Choroid plexus epithelial cell (primary cell): ENCODE data around the gene GPLD1.
A peak's percentile ranks its signal among the peaks of the same experiment; 100 is the strongest.

Experiments
- DNase-seq: peaks from one replicate; pipeline ENCODE4 v3.0.0-alpha.2; 2010; ENCODE audit warnings: low read depth
- H3K4me3 ChIP-seq: 2 replicates; pipeline ENCODE4 v1.5.1; 2011; ENCODE audit warnings: low read depth, mild to moderate bottlenecking, control low read depth, low read length, moderate library complexity
- TF ChIP-seq, protein P1 (sequence below): conservative IDR thresholded peaks from 2 replicates; pipeline ENCODE4 v1.5.1; 2011; ENCODE audit warnings: low read depth, mild to moderate bottlenecking, control low read depth, inconsistent platforms, low read length, moderate library complexity

GPLD1 gene

DNA sequence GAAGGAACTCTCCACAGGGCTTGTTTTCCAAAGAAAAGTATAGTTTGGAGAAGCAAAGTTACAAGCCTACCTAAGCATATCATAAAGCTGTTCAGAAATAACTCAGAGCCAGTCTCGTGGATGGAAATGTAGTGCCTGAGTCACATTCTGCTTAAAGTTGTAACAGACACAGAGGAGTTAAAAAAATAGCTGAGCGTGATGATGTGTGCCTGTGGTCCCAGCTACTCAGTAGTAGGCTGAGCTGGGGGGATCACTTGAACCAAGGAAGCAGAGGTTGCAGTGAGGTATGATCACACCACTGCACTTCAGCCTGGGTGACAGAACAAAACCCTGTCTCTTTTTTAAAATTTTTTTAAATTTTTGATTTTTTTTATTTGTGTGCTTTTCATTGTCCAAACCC lies 12.0 kb upstream of the GPLD1 start:
- TF ChIP-seq, protein P1, sequence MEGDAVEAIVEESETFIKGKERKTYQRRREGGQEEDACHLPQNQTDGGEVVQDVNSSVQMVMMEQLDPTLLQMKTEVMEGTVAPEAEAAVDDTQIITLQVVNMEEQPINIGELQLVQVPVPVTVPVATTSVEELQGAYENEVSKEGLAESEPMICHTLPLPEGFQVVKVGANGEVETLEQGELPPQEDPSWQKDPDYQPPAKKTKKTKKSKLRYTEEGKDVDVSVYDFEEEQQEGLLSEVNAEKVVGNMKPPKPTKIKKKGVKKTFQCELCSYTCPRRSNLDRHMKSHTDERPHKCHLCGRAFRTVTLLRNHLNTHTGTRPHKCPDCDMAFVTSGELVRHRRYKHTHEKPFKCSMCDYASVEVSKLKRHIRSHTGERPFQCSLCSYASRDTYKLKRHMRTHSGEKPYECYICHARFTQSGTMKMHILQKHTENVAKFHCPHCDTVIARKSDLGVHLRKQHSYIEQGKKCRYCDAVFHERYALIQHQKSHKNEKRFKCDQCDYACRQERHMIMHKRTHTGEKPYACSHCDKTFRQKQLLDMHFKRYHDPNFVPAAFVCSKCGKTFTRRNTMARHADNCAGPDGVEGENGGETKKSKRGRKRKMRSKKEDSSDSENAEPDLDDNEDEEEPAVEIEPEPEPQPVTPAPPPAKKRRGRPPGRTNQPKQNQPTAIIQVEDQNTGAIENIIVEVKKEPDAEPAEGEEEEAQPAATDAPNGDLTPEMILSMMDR, result no peak
- DNase-seq, result no peak
- no peak overlapping the region for H3K4me3 ChIP-seq

DNA sequence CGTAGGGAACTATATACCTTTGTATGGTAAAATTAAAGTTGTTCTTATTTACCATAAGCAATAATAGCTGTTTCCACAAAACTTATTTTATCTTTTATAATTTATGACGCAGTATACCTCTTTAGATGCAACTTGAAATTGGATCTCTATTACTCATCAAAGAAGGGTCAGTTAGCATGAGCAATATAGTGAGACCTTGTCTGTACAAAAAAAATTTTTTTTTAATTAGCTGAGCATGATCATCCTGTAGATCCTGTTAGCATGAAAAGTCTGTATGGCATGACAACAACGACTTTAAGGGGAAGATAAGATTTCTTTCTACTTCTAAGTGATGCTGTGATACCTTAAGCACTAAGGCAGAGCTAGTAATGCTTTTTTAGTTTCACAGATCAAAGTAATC lies 11.3 kb upstream of the GPLD1 start:
- TF ChIP-seq, protein P1, result no peak
- no peak overlapping the region for H3K4me3 ChIP-seq

DNA sequence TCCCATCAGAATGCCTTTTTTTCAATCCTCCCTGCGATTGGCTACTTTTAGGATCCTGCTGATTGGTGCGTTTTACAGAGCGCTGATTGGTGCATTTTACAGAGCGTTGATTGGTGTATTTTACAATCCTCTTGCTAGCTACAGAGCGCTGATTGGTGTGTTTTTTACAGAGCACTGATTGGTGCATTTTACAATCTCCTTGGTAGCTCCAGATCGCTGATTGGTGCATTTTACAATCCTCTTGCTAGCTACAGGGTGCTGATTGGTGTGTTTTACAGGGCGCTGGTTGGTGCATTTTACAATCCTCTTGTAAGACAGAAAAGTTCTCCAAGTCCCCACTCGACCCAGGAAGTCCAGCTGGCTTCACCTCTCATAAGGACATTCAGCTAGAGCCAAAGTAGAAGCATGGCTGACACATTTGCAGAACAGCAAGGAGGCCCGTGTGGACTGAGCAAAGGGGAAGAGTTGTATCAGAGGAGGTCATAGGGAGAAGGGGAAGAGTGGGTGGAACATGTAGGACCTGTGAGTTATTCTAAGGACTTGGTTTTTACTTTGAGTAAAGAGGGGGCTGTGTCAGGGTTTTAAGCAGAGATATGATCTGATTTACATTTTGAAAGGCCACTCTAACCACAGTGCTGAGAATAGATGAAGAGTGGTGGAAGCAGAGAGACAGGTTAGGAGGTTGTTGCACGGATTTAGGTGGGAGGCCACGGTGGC lies 8.0 kb upstream of the GPLD1 start:
- DNase-seq, result no peak
- TF ChIP-seq, protein P1, result no peak
- H3K4me3 ChIP-seq, result no peak overlapping the region

More for the DNA sequence above, 11.3 kb upstream of the GPLD1 start:
- no peak for DNase-seq

DNA sequence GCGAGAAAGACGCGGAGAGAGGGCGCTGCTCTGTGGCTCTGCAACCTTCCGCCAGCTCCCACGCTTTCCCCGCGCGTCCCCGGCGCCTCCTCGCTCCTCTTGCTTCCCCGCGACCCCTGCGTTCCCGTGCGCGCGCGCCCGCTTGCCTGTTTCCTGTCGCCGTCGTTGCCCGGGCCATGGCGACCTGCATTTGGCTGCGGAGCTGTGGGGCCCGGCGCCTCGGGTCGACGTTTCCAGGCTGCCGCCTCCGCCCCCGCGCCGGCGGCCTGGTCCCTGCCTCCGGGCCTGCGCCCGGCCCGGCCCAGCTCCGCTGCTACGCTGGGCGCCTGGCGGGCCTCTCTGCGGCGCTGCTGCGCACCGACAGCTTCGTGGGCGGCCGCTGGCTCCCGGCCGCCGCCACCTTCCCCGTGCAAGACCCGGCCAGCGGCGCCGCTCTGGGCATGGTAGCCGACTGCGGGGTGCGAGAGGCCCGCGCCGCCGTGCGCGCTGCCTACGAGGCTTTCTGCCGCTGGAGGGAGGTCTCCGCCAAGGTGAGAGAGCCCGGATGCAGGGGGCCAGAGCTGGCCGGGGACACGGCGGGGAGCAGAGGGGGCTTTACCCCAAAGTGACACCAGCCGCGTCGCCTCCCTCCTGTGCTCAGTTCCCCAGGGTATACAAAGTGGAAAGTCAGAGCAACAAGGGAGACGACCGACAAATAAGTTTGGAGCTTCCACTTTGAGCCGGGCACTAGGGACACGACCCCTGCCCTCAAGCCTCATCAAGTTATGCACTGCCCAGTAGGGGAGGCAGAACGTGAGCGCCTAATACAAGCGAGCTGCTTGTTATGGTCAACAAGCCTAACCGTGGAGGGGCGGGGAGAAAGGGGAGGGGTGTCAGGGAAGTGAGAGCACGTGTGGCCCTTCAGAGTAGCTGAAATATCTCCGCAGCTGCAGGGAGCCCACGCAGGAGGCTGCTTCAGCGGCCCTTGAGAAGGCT lies 5.7 kb upstream of the GPLD1 start, which contains the start of gene ALDH5A1:
ALDH5A1 (plus strand) TSS at position 149 of the 975 bp plus-strand sequence; CDS start at position 177, 28 bp downstream.
- peak within 1 kb of the TSS; percentile 66 for H3K4me3 ChIP-seq
- TF ChIP-seq, protein P1, result peak; percentile 46
- DNase-seq, result peak; percentile 72

DNA sequence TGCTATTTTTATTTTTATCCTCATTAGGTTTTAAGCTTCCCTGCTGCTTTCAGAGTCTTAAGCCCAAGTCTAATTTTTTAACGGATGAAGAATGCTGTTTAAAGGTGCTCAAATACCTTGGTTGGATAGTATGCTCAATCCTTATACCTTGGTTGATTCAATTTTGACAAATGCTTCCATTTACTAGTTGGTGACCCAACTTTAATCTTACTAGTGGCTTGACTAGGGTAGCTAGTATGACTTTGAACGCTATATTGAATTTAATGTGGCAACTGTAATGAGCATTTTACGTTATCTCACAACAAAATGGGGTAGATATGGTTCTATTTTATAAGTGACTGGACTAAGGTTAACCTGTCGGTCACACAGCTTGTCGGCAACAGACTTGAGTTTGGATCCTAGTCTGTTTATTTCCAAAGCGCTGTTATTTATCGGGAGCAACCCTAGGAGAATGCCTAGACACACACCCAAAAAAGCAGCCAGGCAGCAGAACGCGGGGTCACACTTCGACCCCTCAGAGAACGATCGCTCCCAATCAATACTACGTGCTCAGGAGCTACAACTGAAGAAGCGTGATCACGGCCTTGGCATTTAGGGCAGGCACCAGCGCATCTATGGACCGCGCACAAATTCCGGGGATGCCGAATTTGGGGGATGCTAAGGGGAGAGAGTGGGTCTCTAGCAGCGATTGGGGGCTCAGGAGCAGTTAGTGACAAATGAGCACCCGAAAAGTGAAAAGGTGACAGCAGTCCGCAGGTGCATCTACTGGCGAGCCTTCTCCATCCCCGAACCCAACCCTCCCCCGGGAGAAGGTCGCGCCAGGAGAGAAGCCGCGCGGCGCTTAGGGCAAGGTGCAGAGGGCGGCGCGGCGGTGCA lies 4.8 kb upstream of the GPLD1 start:
- H3K4me3 ChIP-seq, result peak overlapping the region; percentile 66
- DNase-seq, result no peak
- TF ChIP-seq, protein P1, result no peak

DNA sequence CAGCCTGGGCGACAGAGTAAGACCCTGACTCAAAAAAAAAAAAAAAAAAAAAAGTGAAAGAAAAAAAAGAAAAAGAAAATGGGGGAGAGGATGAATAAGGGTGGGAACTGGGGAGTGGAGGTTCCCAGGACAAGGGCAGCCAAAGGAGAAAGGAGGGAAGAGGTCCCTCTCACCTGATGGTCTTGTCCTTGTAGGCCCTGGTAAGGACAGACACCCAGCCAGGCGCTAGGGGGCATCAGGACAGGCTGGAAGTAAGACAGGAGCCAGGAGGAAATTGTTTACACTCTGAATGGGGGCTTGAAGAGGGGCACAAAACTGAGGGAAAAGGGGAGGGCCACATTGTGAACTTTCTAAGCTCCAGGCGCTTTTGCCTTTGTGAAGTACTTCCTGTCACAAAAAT lies 3.1 kb upstream of the GPLD1 start:
- DNase-seq, result peak; percentile 45
- TF ChIP-seq, protein P1, result peak; percentile 63
- H3K4me3 ChIP-seq, result no peak overlapping the region
